SK-N-SH (cell line): Measurements from ENCODE around the gene ZNF584. TPM values are rescaled to one million over a fixed set of nuclear protein-coding genes. Genes with fewer than 3 reads are reported as not detected.

Experiments used
- CTCF ChIA-PET: fragments of 300-600, 350-600 bp; formaldehyde crosslinking; extraction: SDS; loops from one replicate; lab custom pipeline; 2021; lab: Yijun Ruan, JAX
- POLR2A ChIA-PET: fragments of 350-600 bp; sonication (Branson Sonifier 250); formaldehyde crosslinking; extraction: SDS; loops from one replicate; lab custom pipeline; 2020; ENCODE audit warnings: antibody characterized with exemption, inconsistent platforms; lab: Yijun Ruan, JAX
- DNase-seq: peaks from one replicate; pipeline ENCODE4 v3.0.0; 2012
- H2AFZ ChIP-seq: fragments of 200-600 bp; sonication (generic); 2 replicates; pipeline ENCODE4 v1.8.1; 2016; ENCODE audit warnings: antibody characterized with exemption, mild to moderate bottlenecking, low read depth
- H3F3A ChIP-seq: fragments of 200-600 bp; sonication (generic); replicated peaks from 2 replicates; pipeline ENCODE3; 2016; ENCODE audit warnings: antibody characterized with exemption, mild to moderate bottlenecking; ENCODE audit not compliant: insufficient read depth
- H3K27ac ChIP-seq, 2 experiments: fragments of 200-500 bp in 1 of 2; fragments of 200-600 bp in 1 of 2; sonication (Bioruptor generic) in 1 of 2; sonication (generic), shearing (Covaris generic) in 1 of 2; 2 replicates each; pipeline versions ENCODE4 v1.5.1 to v1.6.1; 2014 to 2016; ENCODE audit warnings: low read depth in 2 of 2, inconsistent platforms in 1 of 2, low read length in 1 of 2, mild to moderate bottlenecking in 1 of 2, mixed read lengths in 1 of 2
- H3K27me3 ChIP-seq: fragments of 200-600 bp; sonication (generic), shearing (Covaris generic); 2 replicates; pipeline ENCODE4 v1.6.1; 2016; ENCODE audit warnings: mixed run types; ENCODE audit not compliant: insufficient read depth
- H3K36me3 ChIP-seq, 2 experiments: fragments of 200-500 bp in 1 of 2; fragments of 200-600 bp in 1 of 2; sonication (Bioruptor generic) in 1 of 2; sonication (generic) in 1 of 2; replicated peaks in 1 of 2; 2 replicates each; pipeline versions ENCODE3 to v1.5.1; 2014 to 2016; ENCODE audit warnings: low read length in 1 of 2, mild to moderate bottlenecking in 1 of 2; ENCODE audit not compliant: insufficient read depth in 2 of 2, control insufficient read depth in 1 of 2
- H3K4me1 ChIP-seq, 2 experiments: fragments of 200-500 bp in 1 of 2; fragments of 200-600 bp in 1 of 2; sonication (Bioruptor generic) in 1 of 2; sonication (generic), shearing (Covaris generic) in 1 of 2; 2 replicates each; pipeline versions ENCODE4 v1.5.1 to v1.6.1; 2014 to 2016; ENCODE audit warnings: low read depth in 1 of 2, low read length in 1 of 2, mixed run types in 1 of 2; ENCODE audit not compliant: insufficient read depth in 2 of 2, control insufficient read depth in 1 of 2
- H3K4me2 ChIP-seq: fragments of 200-600 bp; sonication (generic), shearing (Covaris generic); 2 replicates; pipeline ENCODE4 v1.6.1; 2017; ENCODE audit warnings: mixed run types
- H3K4me3 ChIP-seq, 2 experiments: fragments of 200-500 bp in 1 of 2; fragments of 200-600 bp in 1 of 2; sonication (Bioruptor generic) in 1 of 2; sonication (generic), shearing (Covaris generic) in 1 of 2; 2 replicates each; pipeline versions ENCODE4 v1.5.1 to v1.8.1; 2014 to 2016; ENCODE audit warnings: low read depth in 2 of 2, inconsistent platforms in 1 of 2, low read length in 1 of 2, mild to moderate bottlenecking in 1 of 2, mixed read lengths in 1 of 2, moderate library complexity in 1 of 2
- H3K79me2 ChIP-seq: fragments of 200-600 bp; sonication (generic); 2 replicates; pipeline ENCODE4 v1.8.1; 2017; ENCODE audit warnings: mild to moderate bottlenecking; ENCODE audit not compliant: insufficient read depth
- H3K9ac ChIP-seq: fragments of 200-600 bp; sonication (generic); 2 replicates; pipeline ENCODE4 v1.6.1; 2017; ENCODE audit warnings: mixed run types
- H3K9me2 ChIP-seq: fragments of 200-600 bp; sonication (generic); 2 replicates; pipeline ENCODE4 v1.6.1; 2017; ENCODE audit warnings: mixed run types
- H3K9me3 ChIP-seq: fragments of 200-600 bp; sonication (generic); 2 replicates; pipeline ENCODE4 v1.6.1; 2017; ENCODE audit warnings: mixed run types, mild to moderate bottlenecking, moderate library complexity
- H4K20me1 ChIP-seq: fragments of 200-600 bp; sonication (generic); 2 replicates; pipeline ENCODE4 v1.6.1; 2017; ENCODE audit warnings: mild to moderate bottlenecking, mixed run types; ENCODE audit not compliant: insufficient read depth
- CHD2 ChIP-seq: fragments of 150-350 bp; IDR thresholded peaks from 2 replicates; pipeline ENCODE4 v1.6.1; 2018; ENCODE audit warnings: low read length; ENCODE audit not compliant: partially characterized antibody
- EP300 ChIP-seq, 2 experiments: IDR thresholded peaks; 2 replicates each; pipeline versions ENCODE4 v1.4.0 to v1.6.1; 2012; ENCODE audit warnings: borderline replicate concordance in 1 of 2, low read depth in 1 of 2, low read length in 1 of 2
- EZH2phosphoT487 ChIP-seq: fragments of 200-600 bp; sonication (generic); IDR thresholded peaks from 2 replicates; pipeline ENCODE4 v1.6.1; 2017; ENCODE audit warnings: low read depth, mixed run types, mild to moderate bottlenecking, antibody characterized with exemption, moderate library complexity, borderline replicate concordance
- FOSL2 ChIP-seq: IDR thresholded peaks from 2 replicates; pipeline ENCODE4 v1.4.0; 2012; ENCODE audit warnings: low read depth, mild to moderate bottlenecking, moderate library complexity, borderline replicate concordance
- GABPA ChIP-seq: IDR thresholded peaks from 2 replicates; pipeline ENCODE4 v1.4.0; 2012; ENCODE audit warnings: low read depth, mild to moderate bottlenecking
- GATA2 ChIP-seq: sonication (generic); formaldehyde crosslinking; IDR thresholded peaks from 2 replicates; pipeline ENCODE4 v1.5.0; 2020; ENCODE audit warnings: mild to moderate bottlenecking, missing genetic modification reagents
- NRF1 ChIP-seq: IDR thresholded peaks from 2 replicates; pipeline ENCODE4 v1.6.1; 2012; ENCODE audit warnings: low read depth, mild to moderate bottlenecking, low read length
- PBX3 ChIP-seq: IDR thresholded peaks from 2 replicates; pipeline ENCODE4; 2012
- POLR2AphosphoS5 ChIP-seq: IDR thresholded peaks from 2 replicates; pipeline ENCODE4 v1.6.1; 2012; ENCODE audit warnings: low read depth, low read length
- RAD21 ChIP-seq: IDR thresholded peaks from 2 replicates; pipeline ENCODE4 v1.6.1; 2012; ENCODE audit warnings: mild to moderate bottlenecking, low read length
- REST ChIP-seq: IDR thresholded peaks from 2 replicates; pipeline ENCODE4 v1.6.1; 2012; ENCODE audit warnings: mild to moderate bottlenecking, low read depth, low read length, moderate library complexity
- SIN3A ChIP-seq: IDR thresholded peaks from 2 replicates; pipeline ENCODE4 v1.6.1; 2012; ENCODE audit warnings: low read depth, mild to moderate bottlenecking, low read length, moderate library complexity, borderline replicate concordance
- SMC3 ChIP-seq: IDR thresholded peaks from 2 replicates; pipeline ENCODE4 v1.6.1; 2012; ENCODE audit warnings: low read depth, low read length, improper control_type of control experiment
- TAF1 ChIP-seq: IDR thresholded peaks from 2 replicates; pipeline ENCODE4 v1.6.1; 2012; ENCODE audit warnings: low read depth, mild to moderate bottlenecking, low read length, moderate library complexity, borderline replicate concordance
- TCF12 ChIP-seq: IDR thresholded peaks from 2 replicates; pipeline ENCODE4 v1.4.0; 2012
- ZBTB33 ChIP-seq: IDR thresholded peaks from 2 replicates; pipeline ENCODE4 v1.4.0; 2012; ENCODE audit warnings: low read depth, borderline replicate concordance
- WGBS: methylation state at CpG from one replicate; pipeline ENCODE4 v1.1.6; 2017; ENCODE audit warnings: low lambda C conversion rate; 5-methylcytosine and 5-hydroxymethylcytosine counted together
- polyA plus RNA-seq, 3 experiments: library from polyadenylated mRNA; depleted of rRNA; stranded (reverse); fragments of >200 nt; gene quantifications; 2 replicates each; pipeline ENCODE4 v1.2.3, GENCODE V29; 2012
- TF ChIP-seq, protein P1 (sequence below): IDR thresholded peaks from 2 replicates; pipeline ENCODE4 v1.4.0; 2012; ENCODE audit warnings: low read depth, borderline replicate concordance

Gene ZNF584
- polyA plus RNA-seq, 1 of the 3 experiments (the other 2 are of a cell fraction), result 9.4 TPM

- TF ChIP-seq ZBTB33 (no peak), GATA2 (CRISPR knock-in tag) (no peak), POLR2AphosphoS5 (no peak)
- TF ChIP-seq, all 33 proteins: peak for 0
Measured at GRCh38 chr19:58455306-58455705, 46.9 kb downstream of the ZNF584 start (continued).

GRCh38 chr19:58456111-58456510 is 47.7 kb downstream of the ZNF584 start:
- POLR2A ChIA-PET, result no interaction called here
- no peaks in the 10 kb centered on the region for H4K20me1 ChIP-seq
- H3K79me2 ChIP-seq, result no peaks in the 10 kb centered on the region
- no peak overlapping the region for H3K4me2 ChIP-seq
- no peak for TF ChIP-seq EZH2phosphoT487
- TF ChIP-seq FOSL2, result no peak
- no peak for TF ChIP-seq CHD2
- TF ChIP-seq, all 33 proteins: peak for 0
- WGBS, result 96% methylated on average over 35 of the region's 35 CpGs
- Histone ChIP-seq H3K27ac (no peak overlapping the region), H3K4me1 (peaks cover 0 to 3% of the 10 kb centered on the region in 2 experiments; a peak in 1 of 4 replicates), H3K9me3 (no peaks in the 10 kb centered on the region), H3K27me3 (no peaks in the 10 kb centered on the region), H3F3A (no peaks in the 10 kb centered on the region), H3K9me2 (no peaks in the 10 kb centered on the region), H3K4me3 (no peak overlapping the region), H3K9ac (no peak overlapping the region), H2AFZ (no peak overlapping the region), H3K36me3 (peaks cover 3 to 25% of the 10 kb centered on the region in 2 experiments)
- CTCF ChIA-PET, result no interaction called here
- no peak for DNase-seq

DNA sequence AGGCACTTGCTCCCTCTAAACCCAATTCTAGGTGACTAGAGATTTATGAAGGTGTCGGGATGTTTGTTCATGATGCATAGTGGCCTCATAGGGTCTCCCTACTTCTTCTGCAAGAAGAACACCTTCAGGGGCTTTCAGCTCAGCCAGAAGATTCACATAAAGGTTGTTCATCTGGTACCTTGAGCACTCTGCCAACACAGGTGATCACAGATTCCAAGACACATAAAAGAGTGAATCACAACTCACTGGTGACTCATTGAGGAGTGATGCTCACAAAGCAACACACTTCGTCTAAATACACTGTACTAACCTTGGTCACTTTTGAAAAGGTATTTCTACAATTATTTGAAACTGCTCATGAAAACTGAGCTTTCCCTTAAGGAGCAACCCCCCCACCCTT is 51.6 kb downstream of the ZNF584 start:
- no peaks in the 10 kb centered on the region for H3K4me1 ChIP-seq
- no peaks in the 10 kb centered on the region for H3K9me3 ChIP-seq
- POLR2A ChIA-PET, result interaction anchor here (1.0 kb wide), 1 partner anchor 16 kb away, joined by 4 read pairs; the partner anchor contains the start of gene ZNF446
- CTCF ChIA-PET, result no interaction called here
- H2AFZ ChIP-seq, result no peak overlapping the region
- H3K36me3 ChIP-seq, result peaks cover 3 to 11% of the 10 kb centered on the region in 2 experiments
- 64% methylated on average over 2 of the region's 2 CpGs for WGBS
- no peak for DNase-seq
- H3K9me2 ChIP-seq, result no peaks in the 10 kb centered on the region
- H3K27ac ChIP-seq, result no peak overlapping the region
- 0 out of 2 replicates have a peak, but pooled peaks cover 3% of the 10 kb centered on the region for H3K79me2 ChIP-seq
- H3K4me3 ChIP-seq, result no peak overlapping the region
- no peak overlapping the region for H3K9ac ChIP-seq
- no peak overlapping the region for H3K4me2 ChIP-seq
- H3K27me3 ChIP-seq, result no peaks in the 10 kb centered on the region
- no peaks in the 10 kb centered on the region for H3F3A ChIP-seq
- H4K20me1 ChIP-seq, result no peaks in the 10 kb centered on the region
- TF ChIP-seq, protein P1, sequence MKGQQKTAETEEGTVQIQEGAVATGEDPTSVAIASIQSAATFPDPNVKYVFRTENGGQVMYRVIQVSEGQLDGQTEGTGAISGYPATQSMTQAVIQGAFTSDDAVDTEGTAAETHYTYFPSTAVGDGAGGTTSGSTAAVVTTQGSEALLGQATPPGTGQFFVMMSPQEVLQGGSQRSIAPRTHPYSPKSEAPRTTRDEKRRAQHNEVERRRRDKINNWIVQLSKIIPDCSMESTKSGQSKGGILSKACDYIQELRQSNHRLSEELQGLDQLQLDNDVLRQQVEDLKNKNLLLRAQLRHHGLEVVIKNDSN, result no peak
- no peak for TF ChIP-seq RAD21
- TF ChIP-seq SMC3, result no peak
- no peak for TF ChIP-seq CHD2
- no peak for TF ChIP-seq REST
- no peak for TF ChIP-seq TCF12
- no peak for TF ChIP-seq NRF1
- TF ChIP-seq GABPA, result no peak
- no peak for TF ChIP-seq EP300 (IDR thresholded peaks at IDR 0.05; ENCODE audit: borderline replicate concordance in 1 of 2, low read depth in 1 of 2, low read length in 1 of 2)
- TF ChIP-seq PBX3, result no peak
- no peak for TF ChIP-seq TAF1
- TF ChIP-seq SIN3A, result no peak
